Stimulated activated naive CD8-positive, alpha-beta T cell treated with anti-CD3 and anti-CD28 coated beads, Interleukin-15, amount 100 ng/mL, for 72 hours (primary cell): ENCODE measurements around the gene TMEM190.

Experiments
- ATAC-seq: fragments of 150-1000 bp; cut with Tn5 transposase; 2 replicates; pipeline ENCODE4 v1.10.0; 2021; ENCODE audit warnings: mild to moderate bottlenecking, moderate library complexity
- DNase-seq, 2 donors: peaks; one replicate each; pipeline ENCODE4 v3.0.0; 2021 to 2022
- H3K27ac Mint-ChIP-seq, 2 donors: one replicate each; pipeline ENCODE4 v1.8.0; 2022; ENCODE audit warnings: mild to moderate bottlenecking in 2 of 2, mixed read lengths in 2 of 2, moderate library complexity in 2 of 2
- H3K27me3 Mint-ChIP-seq: one replicate; pipeline ENCODE4 v1.8.0; 2022; ENCODE audit warnings: mixed read lengths
- H3K4me1 Mint-ChIP-seq: one replicate; pipeline ENCODE4 v1.8.0; 2022; ENCODE audit warnings: mild to moderate bottlenecking, mixed read lengths
- H3K4me3 Mint-ChIP-seq, 2 donors: one replicate each; pipeline ENCODE4 v1.8.0; 2022; ENCODE audit warnings: mild to moderate bottlenecking in 2 of 2, mixed read lengths in 2 of 2, moderate library complexity in 1 of 2
- H3K9me3 Mint-ChIP-seq, 2 donors: one replicate each; pipeline ENCODE4 v1.8.0; 2022; ENCODE audit warnings: mixed read lengths in 2 of 2

The TMEM190 gene

GRCh38 chr19:55362174-55362989 lies 14.2 kb upstream of the TMEM190 start:
- no peak for ATAC-seq

GRCh38 chr19:55362990-55363716 lies 13.5 kb upstream of the TMEM190 start, which contains the start of gene GARIN5B:
Gene GARIN5B (minus strand): TSS chr19:55363260. CDS start chr19:55363066, 194 bp downstream.
- Mint-ChIP-seq H3K4me1 (no peaks in the 10 kb centered on the region), H3K27ac (no peak within 1 kb of the TSS), H3K27me3 (peaks cover 19% of the 10 kb centered on the region), H3K4me3 (no peak within 1 kb of the TSS), H3K9me3 (no peaks in the 10 kb centered on the region)
- no peak for DNase-seq
- no peak for ATAC-seq

More at GRCh38 chr19:55362174-55362989, 14.2 kb upstream of the TMEM190 start:
- Mint-ChIP-seq H3K4me1 (no peaks in the 10 kb centered on the region), H3K9me3 (no peaks in the 10 kb centered on the region), H3K4me3 (no peak overlapping the region), H3K27ac (no peak overlapping the region), H3K27me3 (peaks cover 15% of the 10 kb centered on the region)
- DNase-seq, result no peak

- Mint-ChIP-seq H3K4me1 (peaks cover 11% of the 10 kb centered on the region), H3K4me3 (no peak overlapping the region), H3K27ac (no peak overlapping the region), H3K9me3 (no peaks in the 10 kb centered on the region), H3K27me3 (peaks cover 37% of the 10 kb centered on the region)
- no peak for ATAC-seq
- no peak for DNase-seq
Measured at GRCh38 chr19:55365245-55365644, 11.4 kb upstream of the TMEM190 start.

- H3K27ac Mint-ChIP-seq, result peak overlapping the region in 1 of 2 donors; percentile 90
- H3K27me3 Mint-ChIP-seq, result peaks cover 44% of the 10 kb centered on the region
- peaks cover 18% of the 10 kb centered on the region for H3K4me1 Mint-ChIP-seq
- ATAC-seq, result no peak
- no peak overlapping the region for H3K4me3 Mint-ChIP-seq
- DNase-seq, result no peak
- H3K9me3 Mint-ChIP-seq, result no peaks in the 10 kb centered on the region
Measured at GRCh38 chr19:55365964-55366363, 10.7 kb upstream of the TMEM190 start.

GRCh38 chr19:55366790-55367189 lies 9.8 kb upstream of the TMEM190 start:
- Mint-ChIP-seq H3K9me3 (no peaks in the 10 kb centered on the region), H3K4me1 (peaks cover 20% of the 10 kb centered on the region), H3K4me3 (no peak overlapping the region), H3K27ac (no peak overlapping the region), H3K27me3 (peaks cover 53% of the 10 kb centered on the region)
- no peak for ATAC-seq
- no peak for DNase-seq

- no peak overlapping the region for H3K27ac Mint-ChIP-seq
- peaks cover 66% of the 10 kb centered on the region for H3K27me3 Mint-ChIP-seq
Measured at GRCh38 chr19:55368106-55368505, 8.5 kb upstream of the TMEM190 start.

GRCh38 chr19:55368701-55369563 lies 7.7 kb upstream of the TMEM190 start:
- Mint-ChIP-seq H3K27ac (no peak overlapping the region), H3K9me3 (no peaks in the 10 kb centered on the region), H3K4me1 (peaks cover 42% of the 10 kb centered on the region), H3K27me3 (peaks cover 74% of the 10 kb centered on the region), H3K4me3 (peak overlapping the region; percentile 53 to 72)
- DNase-seq (no peak), ATAC-seq (peak; percentile 53)

More at GRCh38 chr19:55368106-55368505, 8.5 kb upstream of the TMEM190 start:
- ATAC-seq (no peak), DNase-seq (no peak)
- Mint-ChIP-seq H3K4me1 (peaks cover 33% of the 10 kb centered on the region), H3K4me3 (no peak overlapping the region), H3K9me3 (no peaks in the 10 kb centered on the region)

- H3K4me3 Mint-ChIP-seq, result peak overlapping the region; percentile 81 to 91
- no peaks in the 10 kb centered on the region for H3K9me3 Mint-ChIP-seq
- peaks cover 78% of the 10 kb centered on the region for H3K27me3 Mint-ChIP-seq
- H3K27ac Mint-ChIP-seq, result peak overlapping the region in 1 of 2 donors; percentile 78
- ATAC-seq (peak; percentile 55), DNase-seq (peak; percentile 42 to 43)
- H3K4me1 Mint-ChIP-seq, result peaks cover 43% of the 10 kb centered on the region
Measured at GRCh38 chr19:55369653-55370304, 6.8 kb upstream of the TMEM190 start.

- Mint-ChIP-seq H3K27ac (peak within 1 kb of the TSS in 1 of 2 donors; percentile 78), H3K4me3 (peak within 1 kb of the TSS; percentile 81 to 91), H3K4me1 (peaks cover 43% of the 10 kb centered on the region), H3K27me3 (peaks cover 80% of the 10 kb centered on the region), H3K9me3 (no peaks in the 10 kb centered on the region)
- ATAC-seq (no peak), DNase-seq (no peak)
Measured at GRCh38 chr19:55370305-55370988, 6.2 kb upstream of the TMEM190 start, which contains the start of gene IL11. Gene IL11 (minus strand): TSS chr19:55370463. CDS start chr19:55370310, 153 bp downstream.

- ATAC-seq (peak; percentile 68), DNase-seq (peak; percentile 36 to 64)
- peaks cover 83% of the 10 kb centered on the region for H3K27me3 Mint-ChIP-seq
- H3K4me3 Mint-ChIP-seq, result no peak overlapping the region
- H3K9me3 Mint-ChIP-seq, result no peaks in the 10 kb centered on the region
- H3K27ac Mint-ChIP-seq, result peak overlapping the region in 1 of 2 donors; percentile 75
- peaks cover 52% of the 10 kb centered on the region for H3K4me1 Mint-ChIP-seq
Measured at GRCh38 chr19:55372316-55373081, 4.1 kb upstream of the TMEM190 start.

GRCh38 chr19:55373306-55373992 lies 3.2 kb upstream of the TMEM190 start:
- Mint-ChIP-seq H3K4me1 (peaks cover 52% of the 10 kb centered on the region), H3K27ac (no peak overlapping the region), H3K27me3 (peaks cover 74% of the 10 kb centered on the region), H3K4me3 (no peak overlapping the region), H3K9me3 (no peaks in the 10 kb centered on the region)
- ATAC-seq, result no peak
- DNase-seq, result no peak

GRCh38 chr19:55373993-55374757 lies 2.5 kb upstream of the TMEM190 start:
- H3K9me3 Mint-ChIP-seq, result no peaks in the 10 kb centered on the region
- H3K4me1 Mint-ChIP-seq, result peaks cover 47% of the 10 kb centered on the region
- H3K27me3 Mint-ChIP-seq, result peaks cover 67% of the 10 kb centered on the region
- DNase-seq (no peak), ATAC-seq (no peak)
- peak overlapping the region in 1 of 2 donors; percentile 8 for H3K4me3 Mint-ChIP-seq
- H3K27ac Mint-ChIP-seq, result no peak overlapping the region
